ENCODE data around the gene SCARB2.

The SCARB2 gene

DNA sequence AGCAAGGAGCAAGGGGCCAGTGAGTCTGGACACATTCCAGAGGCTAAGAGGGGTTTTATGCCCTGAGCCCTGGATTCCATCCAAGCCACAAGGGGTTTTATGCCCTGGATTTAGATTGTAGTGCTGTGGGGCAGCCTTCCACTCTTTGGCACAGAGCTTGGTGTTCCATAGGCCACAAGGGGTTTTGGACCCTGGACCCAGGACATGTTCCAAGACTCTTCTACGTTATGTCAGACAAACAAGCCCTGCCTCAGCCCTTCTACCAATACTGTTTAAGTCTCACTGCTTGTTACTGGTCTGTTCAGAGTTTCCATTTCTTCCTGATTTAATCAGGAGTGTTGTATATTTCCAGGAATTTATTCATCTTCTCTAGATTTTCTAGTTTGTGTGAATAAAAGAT, 12.8 kb upstream of the SCARB2 start:
- DNase-seq (ENCODE audit: low read depth), result no peak

DNA sequence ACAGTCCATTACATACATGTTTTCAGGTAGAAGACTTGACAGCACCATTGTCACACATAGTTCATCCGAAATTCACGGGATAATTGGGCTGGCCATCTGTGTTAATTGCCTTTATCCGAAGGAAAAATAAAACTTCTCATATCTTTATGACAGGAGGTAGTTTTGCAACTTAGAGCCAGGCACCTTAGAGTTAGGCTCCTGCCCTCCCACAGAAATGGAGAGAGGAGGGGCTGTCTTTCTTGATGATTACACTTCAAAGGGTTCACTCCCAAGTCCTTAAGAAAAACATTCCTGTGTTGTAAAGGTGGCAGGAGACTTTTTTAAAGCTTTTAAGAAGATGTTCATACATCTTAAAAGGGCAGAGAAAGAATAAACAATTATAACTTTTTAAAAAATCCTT, 10.5 kb upstream of the SCARB2 start:
- DNase-seq (ENCODE audit: low read depth), result no peak

DNA sequence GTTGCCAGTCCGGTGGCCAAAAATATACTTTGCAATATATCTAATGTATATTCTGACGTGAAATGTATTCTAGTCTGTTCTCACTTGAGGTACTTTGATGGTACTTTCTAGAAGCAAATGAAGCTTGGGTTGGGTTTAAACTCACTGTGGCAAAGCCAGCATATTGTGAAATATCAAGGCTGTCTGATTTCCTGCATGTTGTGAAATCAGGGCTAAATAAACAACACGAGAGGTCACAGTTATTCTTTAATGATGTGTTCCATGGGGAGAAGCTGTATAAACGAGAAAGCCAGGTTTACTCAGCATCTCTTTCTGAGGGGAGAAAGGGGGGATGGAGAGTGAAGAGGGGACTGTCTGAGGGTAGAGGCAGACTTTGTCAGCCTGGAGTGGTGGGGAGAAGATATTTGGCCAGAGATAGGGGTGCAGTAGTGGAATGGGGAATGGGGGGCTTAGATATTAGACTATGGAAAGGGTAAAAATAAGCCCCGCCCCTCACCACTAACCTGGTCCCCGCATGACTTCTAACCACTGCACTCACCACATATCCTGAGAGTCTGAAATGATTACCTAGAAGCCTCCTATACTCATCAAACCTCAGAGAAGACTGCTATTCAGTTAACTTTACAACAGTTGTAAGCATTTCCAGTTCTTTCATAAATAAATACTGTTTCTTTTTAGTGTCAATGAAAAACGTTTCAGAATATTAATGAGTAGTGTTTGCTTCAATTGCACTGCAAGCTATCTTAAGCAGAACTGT, 5.9 kb upstream of the SCARB2 start:
- DNase-seq (ENCODE audit: low read depth), result no peak

DNA sequence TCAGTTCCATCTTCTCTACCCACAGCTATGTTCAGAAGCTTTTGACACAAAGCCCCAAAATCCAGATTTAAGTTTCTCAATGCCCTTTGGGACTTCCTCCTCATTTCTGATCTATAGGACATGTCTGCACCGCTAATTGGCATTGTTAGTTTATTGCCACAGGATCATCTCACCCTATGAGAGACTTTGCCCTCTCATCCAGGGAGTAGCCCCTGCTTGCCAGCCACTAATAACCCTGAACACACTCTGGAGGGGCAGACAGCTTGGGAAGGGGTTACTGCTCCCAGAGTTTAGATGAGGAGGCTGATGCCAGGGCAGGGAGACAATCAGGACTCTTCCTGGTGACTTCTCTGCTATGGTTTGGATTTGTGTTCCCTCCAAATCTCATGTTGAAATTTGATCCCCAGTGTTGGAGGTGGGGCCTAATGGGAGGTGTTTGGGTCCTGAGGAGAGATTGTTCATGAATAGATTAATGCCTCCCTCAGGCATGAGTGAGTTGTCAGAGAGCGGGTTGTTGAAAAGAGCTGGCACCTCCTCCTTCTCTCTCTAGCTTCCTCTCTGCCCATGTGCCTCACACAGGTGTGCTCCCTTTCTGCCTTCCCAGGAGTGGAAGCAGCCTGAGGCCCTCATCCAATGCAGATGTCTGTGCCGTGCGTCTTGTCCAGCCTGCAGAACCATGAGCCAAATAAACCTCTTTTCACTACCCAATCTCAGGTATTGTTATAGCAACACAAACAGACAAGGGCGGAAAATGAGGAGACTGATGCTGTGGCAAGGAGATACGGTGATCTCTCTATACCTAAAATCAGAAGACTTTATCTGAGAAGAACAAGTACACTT, 3.6 kb upstream of the SCARB2 start:
- no peak for DNase-seq (ENCODE audit: low read depth)

DNA sequence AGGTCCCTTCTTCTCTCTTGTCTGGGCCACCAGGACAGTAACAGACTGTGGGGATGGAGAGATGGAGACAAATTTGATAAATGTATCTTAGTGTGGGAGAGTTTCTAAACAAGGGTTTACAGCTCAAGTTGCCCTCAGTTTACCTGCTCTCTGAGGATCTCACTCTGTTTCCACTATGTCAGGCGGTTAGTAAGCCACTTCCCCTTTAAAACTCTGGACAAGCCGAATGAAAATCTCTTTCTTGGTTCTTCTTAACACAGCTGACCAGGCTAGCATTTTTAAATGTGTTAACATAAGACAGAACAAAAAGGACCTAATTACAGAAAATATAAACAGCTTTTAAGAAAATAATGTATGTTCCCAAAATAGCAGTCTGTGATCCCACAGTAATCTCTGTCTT, 2.9 kb upstream of the SCARB2 start:
- DNase-seq (ENCODE audit: low read depth), result no peak

GRCh38 chr4:76215077-76215476, 1.5 kb upstream of the SCARB2 start:
- no peak for DNase-seq (ENCODE audit: low read depth)

- no peak for DNase-seq (ENCODE audit: low read depth)
Measured at GRCh38 chr4:76214177-76214675, 602 bp upstream of the SCARB2 start.

DNA sequence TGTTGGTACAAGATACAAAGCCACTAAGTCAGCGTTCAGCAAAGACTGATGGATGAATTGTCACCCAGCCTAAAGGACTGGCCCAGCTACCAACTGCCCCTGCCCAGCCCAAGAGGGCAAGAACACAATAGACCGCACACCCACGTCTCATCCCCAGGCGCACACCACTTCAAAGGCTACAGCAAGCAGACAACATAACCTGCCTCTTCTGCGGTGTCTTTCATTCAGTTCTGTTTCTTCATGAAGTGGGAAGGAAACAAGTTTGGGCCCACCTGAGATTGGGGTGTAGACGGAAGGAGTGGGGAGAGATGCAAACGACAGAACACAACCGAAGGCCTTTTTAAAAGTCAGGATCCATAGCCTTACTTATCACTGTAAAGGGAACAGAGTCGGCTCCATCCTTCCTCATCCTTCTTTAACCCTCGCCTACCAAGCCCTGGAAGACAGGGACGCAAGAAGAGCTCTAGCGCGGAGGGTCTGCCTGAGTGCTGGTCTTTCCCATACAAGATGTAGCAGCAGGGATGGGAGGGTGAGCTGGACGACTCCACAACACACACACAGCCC, 691 bp downstream of the SCARB2 start:
- DNase-seq (ENCODE audit: low read depth), result no peak

DNA sequence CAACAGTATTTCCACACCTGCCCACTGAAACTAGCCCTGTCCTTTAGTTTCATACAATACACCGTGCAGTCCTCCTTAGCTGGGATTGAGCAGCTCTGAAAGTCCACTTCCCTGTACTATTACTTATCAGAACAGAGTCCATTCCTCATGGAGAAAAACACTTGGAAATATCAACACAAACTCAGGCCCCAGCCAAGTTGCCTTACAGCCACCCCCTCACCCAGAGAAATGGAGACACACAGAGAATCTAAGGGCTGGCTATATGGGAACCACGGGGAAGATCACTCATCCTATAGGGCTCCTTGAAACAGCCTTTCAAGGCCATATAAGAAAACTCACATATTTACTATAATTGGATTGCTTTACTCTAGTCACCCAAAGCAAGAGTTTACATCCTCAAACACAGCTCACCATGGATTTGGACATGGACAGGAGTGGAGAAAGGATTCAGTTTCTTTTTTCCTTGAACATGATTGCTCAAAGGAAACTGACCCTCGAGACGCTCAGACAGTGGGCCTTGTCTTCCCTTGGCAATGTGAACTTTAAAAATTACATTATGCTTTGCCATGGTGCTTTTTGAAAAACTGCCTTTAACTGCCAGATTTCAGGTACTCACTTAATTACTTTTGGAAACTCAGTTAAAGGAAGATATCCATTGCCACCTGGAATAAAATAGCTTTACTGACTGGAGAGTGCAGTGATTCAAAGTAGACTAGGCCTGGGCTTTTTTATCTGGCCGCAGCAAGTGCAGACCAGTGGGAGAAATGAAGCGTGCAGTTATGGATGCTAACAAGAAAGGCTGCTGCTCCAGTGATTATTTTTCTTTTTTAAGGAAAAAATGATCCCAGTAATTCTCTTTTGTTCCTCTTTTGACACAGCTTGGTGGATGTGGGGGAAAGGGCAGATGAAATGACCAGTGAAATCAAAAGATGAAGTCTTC, 1.6 kb downstream of the SCARB2 start:
- no peak for DNase-seq (ENCODE audit: low read depth)

- no peak for DNase-seq (ENCODE audit: low read depth)
Measured at GRCh38 chr4:76210452-76210851, 3.2 kb downstream of the SCARB2 start.

GRCh38 chr4:76209881-76210280, 3.7 kb downstream of the SCARB2 start:
- DNase-seq (ENCODE audit: low read depth), result no peak

GRCh38 chr4:76208005-76208765, 5.4 kb downstream of the SCARB2 start:
- no peak for DNase-seq (ENCODE audit: low read depth)

- DNase-seq (ENCODE audit: low read depth), result no peak
Measured at GRCh38 chr4:76207549-76207948, 6.1 kb downstream of the SCARB2 start.

DNA sequence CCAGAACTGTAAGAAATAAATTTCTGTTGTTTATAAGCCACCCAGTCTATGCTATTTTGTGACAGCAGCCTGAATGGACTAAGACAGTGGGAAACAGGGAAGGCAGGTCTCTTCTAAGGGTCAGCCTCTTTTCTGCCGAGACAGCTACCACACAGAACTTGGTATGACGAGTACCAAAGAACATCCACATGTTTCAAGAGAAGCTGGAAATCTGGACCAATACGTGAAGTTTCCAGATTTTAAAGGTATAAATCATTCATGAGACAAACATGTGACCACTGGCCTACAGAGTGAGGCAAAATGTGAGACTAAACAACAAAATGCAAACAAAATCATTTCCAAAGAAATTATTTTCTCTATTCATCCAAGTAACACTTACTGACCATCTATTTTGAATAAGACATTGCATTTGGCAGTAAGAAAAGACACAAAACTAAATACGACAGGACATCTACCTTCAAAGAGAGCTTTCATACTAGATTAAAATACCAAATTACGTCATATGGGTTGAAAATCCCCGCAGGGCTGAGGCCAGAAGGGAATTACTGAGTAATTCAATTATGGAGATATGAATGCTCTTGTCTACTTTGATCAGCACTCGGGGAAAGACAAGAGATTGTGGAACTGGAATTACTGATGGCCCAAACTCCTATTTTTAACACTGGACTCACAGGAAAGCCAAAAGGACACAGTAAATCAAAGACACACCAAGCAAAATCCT, 7.2 kb downstream of the SCARB2 start:
- no peak for DNase-seq (ENCODE audit: low read depth)

DNA sequence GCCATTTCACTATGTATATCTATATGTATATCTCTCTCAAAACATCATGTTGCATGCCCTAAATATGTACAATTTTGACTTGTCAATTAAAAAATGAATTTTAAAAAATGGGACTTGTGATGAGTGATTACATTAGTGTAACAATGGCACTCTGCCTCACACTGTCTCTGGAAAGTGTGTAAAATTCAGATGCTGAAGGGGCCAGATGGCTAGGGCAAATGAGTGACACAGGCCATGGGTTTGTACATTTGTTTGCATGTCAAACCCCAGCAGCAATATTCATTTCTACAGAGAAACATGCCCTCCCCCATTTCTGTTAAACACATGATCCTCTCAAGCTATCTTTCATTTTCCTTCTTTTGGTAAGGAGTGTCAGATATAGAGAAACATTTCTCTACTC, 8.1 kb downstream of the SCARB2 start:
- DNase-seq (ENCODE audit: low read depth), result no peak

DNA sequence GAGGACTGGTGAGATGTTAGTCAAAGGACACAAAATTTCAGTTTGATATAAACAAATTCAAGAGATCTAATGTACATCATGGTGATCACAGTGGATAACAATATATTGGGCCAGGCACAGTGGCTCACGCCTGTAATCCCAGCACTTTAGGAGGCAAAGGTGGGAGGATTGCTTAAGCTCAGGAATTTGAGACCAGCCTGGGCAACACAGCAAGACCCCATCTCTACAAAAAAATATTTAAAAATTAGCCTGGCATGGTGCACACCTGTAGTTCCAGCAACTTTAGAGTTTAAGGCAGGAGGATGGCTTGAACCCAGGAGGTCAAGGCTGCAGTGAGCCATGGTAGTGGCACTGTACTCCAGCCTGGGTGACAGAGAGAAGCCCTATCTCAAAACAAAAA, 8.7 kb downstream of the SCARB2 start:
- no peak for DNase-seq (ENCODE audit: low read depth)

DNA sequence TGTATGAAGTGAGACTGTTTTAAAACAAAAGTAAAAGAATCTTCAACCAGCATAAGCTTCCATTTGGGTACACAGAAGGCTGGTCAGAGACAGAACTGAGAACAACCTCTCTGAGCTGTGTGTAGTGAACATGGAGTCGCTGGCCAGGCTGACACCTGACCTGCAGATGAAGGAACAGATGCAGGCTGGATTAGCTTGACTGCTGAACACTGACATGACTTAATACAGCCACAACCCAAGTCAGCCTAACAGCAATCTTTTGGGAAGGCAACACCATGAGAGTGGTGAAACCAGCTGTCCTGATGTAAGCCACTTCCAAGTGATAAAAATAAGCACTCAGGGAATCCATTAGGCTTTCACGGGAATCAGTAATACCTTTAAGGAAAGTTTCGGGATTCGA, 10.1 kb downstream of the SCARB2 start:
- DNase-seq (ENCODE audit: low read depth), result no peak

- no peak for DNase-seq (ENCODE audit: low read depth)
Measured at GRCh38 chr4:76201276-76201675, 12.3 kb downstream of the SCARB2 start.

DNA sequence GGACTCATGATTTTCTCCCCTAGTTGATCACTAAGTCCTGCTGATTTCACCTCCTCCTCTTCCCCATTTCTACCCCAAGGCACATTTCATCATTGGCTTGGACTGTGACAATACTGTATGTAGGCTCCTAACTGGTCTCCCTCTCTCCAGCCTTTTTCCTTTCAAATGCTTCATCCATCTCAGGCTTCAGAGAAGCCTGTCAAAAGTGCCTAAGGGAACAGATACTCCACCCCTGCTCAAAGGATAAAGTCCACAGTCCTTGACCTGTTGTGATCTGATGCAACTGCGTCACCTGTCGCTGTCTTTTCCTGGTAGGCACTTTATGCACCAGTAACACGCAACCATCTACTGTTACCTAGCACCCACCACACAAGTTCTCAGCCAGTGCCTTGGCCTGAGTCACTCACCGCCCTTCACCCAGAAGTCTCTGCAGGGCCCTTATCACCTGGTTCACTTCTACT, 12.8 kb downstream of the SCARB2 start:
- DNase-seq (ENCODE audit: low read depth), result no peak

DNA sequence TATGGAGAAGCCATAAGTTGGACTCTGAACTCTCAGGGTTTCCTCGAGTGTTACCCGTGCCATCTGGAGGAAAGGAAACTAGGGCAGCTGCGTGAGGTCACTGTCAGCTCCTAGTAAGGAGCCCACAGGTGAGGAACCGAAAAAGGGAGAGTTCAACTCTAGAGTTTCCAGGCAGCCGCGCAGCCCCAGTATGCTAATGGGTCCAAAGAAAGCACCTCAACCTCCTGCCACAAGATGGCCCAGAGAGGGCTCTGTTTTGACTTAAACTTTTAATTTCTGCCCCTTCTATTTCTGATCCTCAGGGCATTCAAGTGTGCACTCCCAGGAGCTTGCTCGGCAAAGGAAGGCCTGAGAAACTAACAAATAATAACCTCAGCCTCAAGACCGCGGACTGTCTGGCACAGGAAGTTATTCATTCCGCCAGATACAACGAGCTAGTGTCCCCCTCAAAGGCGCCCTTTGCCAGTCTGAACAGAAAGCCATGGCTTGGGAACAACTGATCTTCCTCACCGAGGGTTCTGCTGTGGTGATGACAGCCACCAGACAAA, 13.9 kb downstream of the SCARB2 start:
- no peak for DNase-seq (ENCODE audit: low read depth)
